GM12878 (cell line): ENCODE results near the gene LMX1B. TPM values are rescaled to one million over a fixed set of nuclear protein-coding genes. Genes with fewer than 3 reads are reported as not detected.

Experiments
- ATAC-seq: fragments of 200-7000 bp; cut with Tn5 transposase; 3 replicates; pipeline ENCODE4 v1.9.1; 2020; ENCODE audit warnings: mild to moderate bottlenecking, moderate library complexity
- BruUV-seq: library from RNA; stranded (reverse); fragments of 400-500 nt; replicated peaks from 2 replicates; lab custom pipeline; 2021; lab: Mats Ljungman, UMichigan
- CTCF ChIA-PET: fragments of 300-600 bp; sonication (Branson Sonifier 250); formaldehyde crosslinking; extraction: SDS; loops from one replicate; lab custom pipeline; 2021; ENCODE audit warnings: inconsistent platforms; lab: Yijun Ruan, JAX
- POLR2A ChIA-PET: fragments of 350-600 bp; formaldehyde crosslinking; extraction: SDS; loops from one replicate; lab custom pipeline; 2021; ENCODE audit warnings: inconsistent platforms; lab: Charles Lee
- RAD21 ChIA-PET: fragments of 300-600 bp; sonication (Branson Sonifier 250); formaldehyde crosslinking; loops from one replicate; lab custom pipeline; 2023; ENCODE audit warnings: antibody characterized with exemption; ENCODE audit not compliant: unreplicated experiment; lab: Charles Lee
- SMC1A ChIA-PET: fragments of 300-600 bp; sonication (Branson Sonifier 250); formaldehyde crosslinking; loops from one replicate; lab custom pipeline; 2023; ENCODE audit not compliant: unreplicated experiment, uncharacterized antibody; lab: Charles Lee
- DNase-seq: peaks from one replicate; pipeline ENCODE4 v3.0.0-alpha.2; 2011; ENCODE audit warnings: low read depth, low spot score
- FAIRE-seq: peaks from 3 replicates; lab custom pipeline; 2011; peaks lifted over from hg19 to GRCh38; lab: Jason Lieb, UNC
- H2AFZ ChIP-seq: 2 replicates; pipeline ENCODE4 v1.6.0; 2011; ENCODE audit warnings: low read depth, low read length, control low read depth; ENCODE audit not compliant: control insufficient read depth
- H3K27ac ChIP-seq: 2 replicates; pipeline ENCODE4 v1.5.1; 2011; ENCODE audit warnings: control low read depth; ENCODE audit not compliant: control insufficient read depth, insufficient read depth
- H3K27me3 ChIP-seq, 2 experiments: replicated peaks in 1 of 2; 2 replicates each; pipeline versions ENCODE4 v1.6.0 to v1.6.1; 2011; ENCODE audit warnings: low read length in 1 of 2; ENCODE audit not compliant: control insufficient read depth in 2 of 2, insufficient read depth in 2 of 2
- H3K36me3 ChIP-seq, 2 experiments: 2 replicates each; pipeline ENCODE4 v1.5.1; 2011; ENCODE audit warnings: low read length in 1 of 2; ENCODE audit not compliant: control insufficient read depth in 2 of 2, insufficient read depth in 2 of 2
- H3K4me1 ChIP-seq: 2 replicates; pipeline ENCODE4 v1.6.1; 2011; ENCODE audit warnings: mild to moderate bottlenecking, low read length, moderate library complexity, mixed read lengths; ENCODE audit not compliant: control insufficient read depth, insufficient read depth
- H3K4me2 ChIP-seq: 2 replicates; pipeline ENCODE4 v1.6.0; 2011; ENCODE audit warnings: control low read depth; ENCODE audit not compliant: control insufficient read depth, insufficient read depth
- H3K4me3 ChIP-seq: fragments of 200-600 bp; sonication (generic); 2 replicates; pipeline ENCODE4 v1.5.1; 2016
- H3K79me2 ChIP-seq: 2 replicates; pipeline ENCODE4 v1.6.0; 2011; ENCODE audit warnings: low read length; ENCODE audit not compliant: control insufficient read depth, insufficient read depth
- H3K9ac ChIP-seq: 2 replicates; pipeline ENCODE4 v1.8.0; 2011; ENCODE audit warnings: low read length, control low read depth, mixed read lengths; ENCODE audit not compliant: control insufficient read depth, insufficient read depth
- H3K9me3 ChIP-seq: replicated peaks from 3 replicates; pipeline ENCODE4 v1.5.1; 2011; ENCODE audit warnings: mild to moderate bottlenecking, low read length; ENCODE audit not compliant: control insufficient read depth, insufficient read depth
- H4K20me1 ChIP-seq: 2 replicates; pipeline ENCODE4 v1.6.0; 2011; ENCODE audit not compliant: control insufficient read depth, insufficient read depth
- CREM ChIP-seq: IDR thresholded peaks from 2 replicates; pipeline ENCODE4 v1.6.1; 2014; ENCODE audit warnings: antibody characterized with exemption, low read depth
- KAT2A ChIP-seq: conservative IDR thresholded peaks from 2 replicates; pipeline ENCODE4 v1.6.1; 2011; ENCODE audit warnings: low read depth, low read length; ENCODE audit not compliant: control insufficient read depth
- NRF1 ChIP-seq: conservative IDR thresholded peaks from 2 replicates; pipeline ENCODE4 v1.6.1; 2011; ENCODE audit warnings: mild to moderate bottlenecking, low read depth, low read length, improper control_type of control experiment
- PAX5 ChIP-seq: IDR thresholded peaks from 2 replicates; pipeline ENCODE4 v1.6.1; 2011; ENCODE audit warnings: low read depth, low read length, borderline replicate concordance
- RAD51 ChIP-seq: fragments of 450-650 bp; IDR thresholded peaks from 2 replicates; pipeline ENCODE4 v1.6.1; 2016; ENCODE audit warnings: moderate library complexity, mild to moderate bottlenecking, inconsistent platforms
- RELB ChIP-seq: fragments of 450-650 bp; IDR thresholded peaks from 2 replicates; pipeline ENCODE4 v1.6.1; 2017; ENCODE audit warnings: low read depth, mild to moderate bottlenecking, moderate library complexity
- SIN3A ChIP-seq: IDR thresholded peaks from 2 replicates; pipeline ENCODE4 v1.6.1; 2012; ENCODE audit warnings: low read depth, low read length, improper control_type of control experiment
- SMC3 ChIP-seq: IDR thresholded peaks from 2 replicates; pipeline ENCODE4 v1.6.1; 2011; ENCODE audit warnings: low read length, improper control_type of control experiment, borderline replicate concordance
- USF1 ChIP-seq: IDR thresholded peaks from 2 replicates; pipeline ENCODE4 v1.6.1; 2011; ENCODE audit warnings: borderline replicate concordance, low read depth, mild to moderate bottlenecking, moderate library complexity, mixed read lengths, low read length; ENCODE audit not compliant: insufficient read depth; ENCODE audit errors: extremely low read length
- WGBS: methylation state at CpG from one replicate; pipeline ENCODE4 v1.1.6; 2016; ENCODE audit warnings: low lambda C conversion rate; ENCODE audit not compliant: insufficient replicate concordance, insufficient coverage; ENCODE audit errors: missing lambda C conversion rate; 5-methylcytosine and 5-hydroxymethylcytosine counted together
- in situ Hi-C: fragments of 300-500 bp; cut with MboI; formaldehyde crosslinking; loops from 9 replicates; pipeline ENCODE4 v1.14.3; 2018; ENCODE audit warnings: mixed read lengths
- intact Hi-C: fragments of 100-400 bp; cut with micrococcal nuclease; formaldehyde crosslinking; loops from one replicate; pipeline ENCODE4 v1.14.2; 2022; ENCODE audit not compliant: unreplicated experiment
- polyA plus RNA-seq, 11 experiments: library from polyadenylated mRNA; depleted of rRNA in 4 of 11; unstranded in 6 of 11; stranded (reverse) in 5 of 11; fragments of >200 nt; fragmentation: Nextera tagmentation in 4 of 11; fragmentation: Illumina TruSeq in 1 of 11; extraction: Ambion mirVana in 4 of 11; extraction: Trizol in 1 of 11; gene quantifications; 1 replicate in 1 of 11; 2 replicates in 10 of 11; pipeline versions ENCODE4 v1.2.1 to v1.2.3, GENCODE V29; 2011 to 2016; ENCODE audit warnings: inconsistent platforms in 2 of 11, missing spikeins in 2 of 11, low read depth in 1 of 11
- total RNA-seq, 4 experiments: library from RNA; depleted of rRNA in 3 of 4; stranded (reverse); fragments of >200 nt in 3 of 4; fragmentation: Illumina TruSeq in 1 of 4; extraction: Trizol in 1 of 4; gene quantifications; 2 replicates each; pipeline versions ENCODE4 v1.2.1 to v1.2.3, GENCODE V29; 2013 to 2021
- TF ChIP-seq, protein P1 (sequence below), 3 experiments: IDR thresholded peaks in 2 of 3; conservative IDR thresholded peaks in 1 of 3; 2 replicates each; pipeline ENCODE4 v1.5.1; 2011; ENCODE audit warnings: low read depth in 3 of 3, low read length in 3 of 3, mild to moderate bottlenecking in 3 of 3, control low read depth in 2 of 3, moderate library complexity in 2 of 3, inconsistent platforms in 1 of 3, mixed read lengths in 1 of 3; ENCODE audit not compliant: control insufficient read depth in 2 of 3, insufficient read depth in 1 of 3; ENCODE audit errors: extremely low read depth in 1 of 3
- TF ChIP-seq, protein P2 (sequence below): fragments of 450-650 bp; IDR thresholded peaks from 2 replicates; pipeline ENCODE4 v1.6.1; 2016; ENCODE audit warnings: mild to moderate bottlenecking

The LMX1B gene
- total and polyA plus RNA-seq, 10 of the 15 experiments (the other 5 are each of a cell fraction or from before 2014, with no cell fraction given): not detected

GRCh38 chr9:126705767-126706697, 92.3 kb downstream of the LMX1B start:
- no peak overlapping the region for H3K27ac ChIP-seq
- H3K4me3 ChIP-seq: no peak overlapping the region
- ChIA-PET SMC1A (interaction anchor here (0.8 to 8.8 kb wide), 14 partner anchors 8 to 215 kb away, joined by 3 to 111 read pairs (median 4); no protein-coding TSS in a partner anchor), RAD21 (interaction anchor here (0.7 to 4.8 kb wide), 13 partner anchors 14 to 418 kb away, joined by 3 to 150 read pairs (median 4); no protein-coding TSS in a partner anchor), CTCF (interaction anchor here (0.6 to 15.0 kb wide), 37 partner anchors 9 to 205 kb away, joined by 3 to 445 read pairs (median 6); partner anchors contain the start of gene ZBTB43), POLR2A (interaction anchor here (0.5 to 1.1 kb wide), 3 partner anchors 13 to 76 kb away, joined by 3 to 4 read pairs (median 3); no protein-coding TSS in a partner anchor)
- no TSS peak for BruUV-seq
- H3K36me3 ChIP-seq: no peaks in the 10 kb centered on the region
- H3K4me2 ChIP-seq: no peak overlapping the region
- H3K9me3 ChIP-seq: no peaks in the 10 kb centered on the region
- H3K4me1 ChIP-seq: no peaks in the 10 kb centered on the region
- no peak overlapping the region for H3K9ac ChIP-seq
- peak; percentile 92 for ATAC-seq
- H3K79me2 ChIP-seq: no peaks in the 10 kb centered on the region
- WGBS: 38% methylated on average over 31 of the region's 41 CpGs
- in situ Hi-C loops (loop anchor here (5.0 kb wide), 1 partner anchor 76 kb away; no protein-coding TSS in a partner anchor), intact Hi-C loops (loop anchor here (1.0 kb wide), 1 partner anchor 75 kb away; no protein-coding TSS in a partner anchor)
- H4K20me1 ChIP-seq: no peaks in the 10 kb centered on the region; the same call in 1 of the 2 replicates
- FAIRE-seq: no peak
- no peaks in the 10 kb centered on the region; a peak in 1 of 4 replicates for H3K27me3 ChIP-seq
- no peak for DNase-seq
- H2AFZ ChIP-seq: no peak overlapping the region
- TF ChIP-seq SIN3A: no peak
- TF ChIP-seq CREM: no peak
- no peak for TF ChIP-seq RELB
- TF ChIP-seq PAX5: no peak
- TF ChIP-seq, protein P1, sequence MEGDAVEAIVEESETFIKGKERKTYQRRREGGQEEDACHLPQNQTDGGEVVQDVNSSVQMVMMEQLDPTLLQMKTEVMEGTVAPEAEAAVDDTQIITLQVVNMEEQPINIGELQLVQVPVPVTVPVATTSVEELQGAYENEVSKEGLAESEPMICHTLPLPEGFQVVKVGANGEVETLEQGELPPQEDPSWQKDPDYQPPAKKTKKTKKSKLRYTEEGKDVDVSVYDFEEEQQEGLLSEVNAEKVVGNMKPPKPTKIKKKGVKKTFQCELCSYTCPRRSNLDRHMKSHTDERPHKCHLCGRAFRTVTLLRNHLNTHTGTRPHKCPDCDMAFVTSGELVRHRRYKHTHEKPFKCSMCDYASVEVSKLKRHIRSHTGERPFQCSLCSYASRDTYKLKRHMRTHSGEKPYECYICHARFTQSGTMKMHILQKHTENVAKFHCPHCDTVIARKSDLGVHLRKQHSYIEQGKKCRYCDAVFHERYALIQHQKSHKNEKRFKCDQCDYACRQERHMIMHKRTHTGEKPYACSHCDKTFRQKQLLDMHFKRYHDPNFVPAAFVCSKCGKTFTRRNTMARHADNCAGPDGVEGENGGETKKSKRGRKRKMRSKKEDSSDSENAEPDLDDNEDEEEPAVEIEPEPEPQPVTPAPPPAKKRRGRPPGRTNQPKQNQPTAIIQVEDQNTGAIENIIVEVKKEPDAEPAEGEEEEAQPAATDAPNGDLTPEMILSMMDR (IDR thresholded peaks at IDR 0.05 in 2 of 3, conservative IDR thresholded peaks at IDR 0.05 in 1 of 3; ENCODE audit: control insufficient read depth in 2 of 3, extremely low read depth in 1 of 3, insufficient read depth in 1 of 3, low read depth in 3 of 3, low read length in 3 of 3): peak; percentile 71 to 86 (median 80)
- no peak for TF ChIP-seq NRF1
- TF ChIP-seq, protein P2, sequence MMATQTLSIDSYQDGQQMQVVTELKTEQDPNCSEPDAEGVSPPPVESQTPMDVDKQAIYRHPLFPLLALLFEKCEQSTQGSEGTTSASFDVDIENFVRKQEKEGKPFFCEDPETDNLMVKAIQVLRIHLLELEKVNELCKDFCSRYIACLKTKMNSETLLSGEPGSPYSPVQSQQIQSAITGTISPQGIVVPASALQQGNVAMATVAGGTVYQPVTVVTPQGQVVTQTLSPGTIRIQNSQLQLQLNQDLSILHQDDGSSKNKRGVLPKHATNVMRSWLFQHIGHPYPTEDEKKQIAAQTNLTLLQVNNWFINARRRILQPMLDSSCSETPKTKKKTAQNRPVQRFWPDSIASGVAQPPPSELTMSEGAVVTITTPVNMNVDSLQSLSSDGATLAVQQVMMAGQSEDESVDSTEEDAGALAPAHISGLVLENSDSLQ: peak; percentile 44; the same call in 1 of the 2 replicates
- TF ChIP-seq RAD51: no peak
- TF ChIP-seq USF1: no peak
- no peak for TF ChIP-seq KAT2A
- peak; percentile 74 for TF ChIP-seq SMC3
